DOHH2 (cell line): ENCODE results near the gene GJB1.

Experiments
- EZH2phosphoT487 ChIP-seq: fragments of 200-600 bp; sonication (generic); IDR thresholded peaks from 2 replicates; pipeline ENCODE4 v1.6.1; 2017; ENCODE audit warnings: borderline replicate concordance, mild to moderate bottlenecking, antibody characterized with exemption, low read length, moderate library complexity, mixed read lengths
- TF ChIP-seq, protein P1 (sequence below): fragments of 200-600 bp; sonication (generic); IDR thresholded peaks from one replicate; pipeline ENCODE4 v1.5.1; 2014; ENCODE audit warnings: antibody characterized with exemption, mild to moderate bottlenecking, low read depth, low read length; ENCODE audit not compliant: poor library complexity, severe bottlenecking

DNA sequence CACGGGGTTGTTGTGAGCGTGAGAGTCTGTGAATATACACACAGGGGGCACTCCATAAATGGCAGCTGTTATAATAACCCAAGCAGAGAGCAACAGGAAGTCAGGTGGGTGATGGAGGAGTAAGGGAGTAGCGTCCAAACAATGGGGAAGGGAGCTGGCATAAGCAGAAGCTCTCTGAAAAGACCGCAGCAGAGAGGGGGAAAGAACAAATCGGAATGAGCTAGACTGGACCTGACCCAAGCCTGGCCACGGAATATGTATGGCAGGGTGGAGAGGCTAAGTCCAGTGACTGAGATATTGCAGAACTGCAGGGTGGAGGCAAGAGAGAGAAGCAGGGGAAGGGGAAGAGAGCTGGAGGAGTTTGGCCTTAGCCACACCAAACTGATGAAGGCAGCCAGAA lies 6.5 kb upstream of the GJB1 start:
- TF ChIP-seq, protein P1, sequence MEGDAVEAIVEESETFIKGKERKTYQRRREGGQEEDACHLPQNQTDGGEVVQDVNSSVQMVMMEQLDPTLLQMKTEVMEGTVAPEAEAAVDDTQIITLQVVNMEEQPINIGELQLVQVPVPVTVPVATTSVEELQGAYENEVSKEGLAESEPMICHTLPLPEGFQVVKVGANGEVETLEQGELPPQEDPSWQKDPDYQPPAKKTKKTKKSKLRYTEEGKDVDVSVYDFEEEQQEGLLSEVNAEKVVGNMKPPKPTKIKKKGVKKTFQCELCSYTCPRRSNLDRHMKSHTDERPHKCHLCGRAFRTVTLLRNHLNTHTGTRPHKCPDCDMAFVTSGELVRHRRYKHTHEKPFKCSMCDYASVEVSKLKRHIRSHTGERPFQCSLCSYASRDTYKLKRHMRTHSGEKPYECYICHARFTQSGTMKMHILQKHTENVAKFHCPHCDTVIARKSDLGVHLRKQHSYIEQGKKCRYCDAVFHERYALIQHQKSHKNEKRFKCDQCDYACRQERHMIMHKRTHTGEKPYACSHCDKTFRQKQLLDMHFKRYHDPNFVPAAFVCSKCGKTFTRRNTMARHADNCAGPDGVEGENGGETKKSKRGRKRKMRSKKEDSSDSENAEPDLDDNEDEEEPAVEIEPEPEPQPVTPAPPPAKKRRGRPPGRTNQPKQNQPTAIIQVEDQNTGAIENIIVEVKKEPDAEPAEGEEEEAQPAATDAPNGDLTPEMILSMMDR: no peak
- no peak for TF ChIP-seq EZH2phosphoT487
